Measurements from ENCODE around the gene PTPN14.

The PTPN14 gene

GRCh38 chr1:214378492-214378891, 172.9 kb downstream of the PTPN14 start:
- ChIA-PET CTCF (no interaction called here), POLR2A (no interaction called here)
- DNase-seq (ENCODE audit: extremely low spot score) = no peak
- TF ChIP-seq L3MBTL2 (conservative IDR thresholded peaks at IDR 0.05) (no peak), FOXM1 (IDR thresholded peaks at IDR 0.05; ENCODE audit: borderline replicate concordance) (no peak), SUZ12 (IDR thresholded peaks at IDR 0.05) (no peak), FOXK2 (IDR thresholded peaks at IDR 0.05) (no peak), CTBP1 (IDR thresholded peaks at IDR 0.05; ENCODE audit: borderline replicate concordance) (no peak), NFRKB (IDR thresholded peaks at IDR 0.05) (no peak), ARNT (IDR thresholded peaks at IDR 0.05) (no peak), ELF4 (IDR thresholded peaks at IDR 0.05) (no peak), HDGF (IDR thresholded peaks at IDR 0.05; ENCODE audit: borderline replicate concordance) (no peak), BHLHE40 (IDR thresholded peaks at IDR 0.05; ENCODE audit: borderline replicate concordance) (no peak), TARDBP (IDR thresholded peaks at IDR 0.05) (no peak), LEF1 (IDR thresholded peaks at IDR 0.05; ENCODE audit: borderline replicate concordance) (no peak), ZNF384 (IDR thresholded peaks at IDR 0.05) (no peak), SP1 (IDR thresholded peaks at IDR 0.05) (no peak), FOXA1 (IDR thresholded peaks at IDR 0.05) (no peak)
- TF ChIP-seq, protein P1, sequence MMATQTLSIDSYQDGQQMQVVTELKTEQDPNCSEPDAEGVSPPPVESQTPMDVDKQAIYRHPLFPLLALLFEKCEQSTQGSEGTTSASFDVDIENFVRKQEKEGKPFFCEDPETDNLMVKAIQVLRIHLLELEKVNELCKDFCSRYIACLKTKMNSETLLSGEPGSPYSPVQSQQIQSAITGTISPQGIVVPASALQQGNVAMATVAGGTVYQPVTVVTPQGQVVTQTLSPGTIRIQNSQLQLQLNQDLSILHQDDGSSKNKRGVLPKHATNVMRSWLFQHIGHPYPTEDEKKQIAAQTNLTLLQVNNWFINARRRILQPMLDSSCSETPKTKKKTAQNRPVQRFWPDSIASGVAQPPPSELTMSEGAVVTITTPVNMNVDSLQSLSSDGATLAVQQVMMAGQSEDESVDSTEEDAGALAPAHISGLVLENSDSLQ (IDR thresholded peaks at IDR 0.05) = no peak

DNA sequence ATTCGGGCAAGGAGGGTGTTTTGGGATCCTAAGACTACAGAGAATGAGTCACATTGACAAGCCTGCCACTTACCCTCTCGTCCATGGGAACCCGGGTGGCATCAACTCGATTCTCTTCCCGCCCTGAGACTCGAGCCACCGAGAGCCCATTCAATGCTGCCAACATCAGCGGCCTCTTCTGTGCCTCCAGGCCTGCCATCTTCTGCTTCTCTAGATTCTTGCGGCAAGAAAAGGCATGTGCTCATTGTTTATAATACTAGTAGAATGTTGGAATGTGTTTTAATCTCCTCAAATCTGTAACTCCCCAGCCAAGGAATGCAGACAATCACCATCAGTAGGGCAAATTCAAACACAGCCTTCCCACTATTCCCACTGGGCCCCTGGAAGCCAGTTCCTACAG, 173.5 kb downstream of the PTPN14 start:
- no peak for DNase-seq (ENCODE audit: extremely low spot score)
- no peak for TF ChIP-seq FOXA1 (IDR thresholded peaks at IDR 0.05)
- TF ChIP-seq, protein P1 (IDR thresholded peaks at IDR 0.05) = no peak
- no peak for TF ChIP-seq SUZ12 (IDR thresholded peaks at IDR 0.05)
- no peak for TF ChIP-seq HDGF (IDR thresholded peaks at IDR 0.05; ENCODE audit: borderline replicate concordance)
- no peak for TF ChIP-seq FOXM1 (IDR thresholded peaks at IDR 0.05; ENCODE audit: borderline replicate concordance)
- TF ChIP-seq L3MBTL2 (conservative IDR thresholded peaks at IDR 0.05) = no peak
- TF ChIP-seq NFRKB (IDR thresholded peaks at IDR 0.05) = no peak
- no peak for TF ChIP-seq BHLHE40 (IDR thresholded peaks at IDR 0.05; ENCODE audit: borderline replicate concordance)
- TF ChIP-seq FOXK2 (IDR thresholded peaks at IDR 0.05) = no peak
- CTCF ChIA-PET = no interaction called here
- POLR2A ChIA-PET = no interaction called here

GRCh38 chr1:214377485-214377884, 173.9 kb downstream of the PTPN14 start:
- no peak for DNase-seq (ENCODE audit: extremely low spot score)
- POLR2A ChIA-PET = no interaction called here
- TF ChIP-seq FOXA1 (IDR thresholded peaks at IDR 0.05) = no peak
- no peak for TF ChIP-seq SP1 (IDR thresholded peaks at IDR 0.05)
- CTCF ChIA-PET = no interaction called here

- no peak for DNase-seq (ENCODE audit: extremely low spot score)
- no peak for TF ChIP-seq HDGF (IDR thresholded peaks at IDR 0.05; ENCODE audit: borderline replicate concordance)
- TF ChIP-seq FOXM1 (IDR thresholded peaks at IDR 0.05; ENCODE audit: borderline replicate concordance) = no peak
- no peak for TF ChIP-seq SUZ12 (IDR thresholded peaks at IDR 0.05)
- no peak for TF ChIP-seq FOXA1 (IDR thresholded peaks at IDR 0.05)
- no peak for TF ChIP-seq L3MBTL2 (conservative IDR thresholded peaks at IDR 0.05)
- TF ChIP-seq FOXK2 (IDR thresholded peaks at IDR 0.05) = no peak
- TF ChIP-seq, protein P1 (IDR thresholded peaks at IDR 0.05) = no peak
- TF ChIP-seq ELF4 (IDR thresholded peaks at IDR 0.05) = no peak
- no peak for TF ChIP-seq ARNT (IDR thresholded peaks at IDR 0.05)
- TF ChIP-seq SP1 (IDR thresholded peaks at IDR 0.05) = no peak
- ChIA-PET POLR2A (no interaction called here), CTCF (no interaction called here)
Observed at GRCh38 chr1:214372092-214372491, 179.3 kb downstream of the PTPN14 start.

DNA sequence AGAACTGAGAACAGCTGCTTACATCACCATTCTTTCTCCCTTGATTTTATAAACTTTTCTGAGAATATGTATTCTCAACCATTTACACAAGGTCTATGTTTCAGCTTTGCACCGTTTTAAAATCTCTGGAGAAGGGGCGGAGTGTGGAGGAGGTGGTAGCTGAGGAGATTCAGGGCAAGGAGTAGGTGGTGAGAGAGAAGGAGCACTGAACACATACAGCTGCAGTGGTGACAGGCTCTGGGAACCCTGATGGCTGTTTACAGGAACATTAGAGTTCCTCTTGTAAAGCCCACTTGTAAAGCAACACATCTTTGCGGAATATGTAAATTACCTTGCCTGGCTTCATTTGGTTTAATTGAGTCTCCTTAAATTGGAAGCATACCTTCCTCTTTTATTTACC, 180.8 kb downstream of the PTPN14 start:
- TF ChIP-seq ELF4 (IDR thresholded peaks at IDR 0.05) (no peak), SUZ12 (IDR thresholded peaks at IDR 0.05) (no peak), FOXA1 (IDR thresholded peaks at IDR 0.05) (no peak), BHLHE40 (IDR thresholded peaks at IDR 0.05; ENCODE audit: borderline replicate concordance) (no peak), SP1 (IDR thresholded peaks at IDR 0.05) (no peak)
- TF ChIP-seq, protein P1 (IDR thresholded peaks at IDR 0.05) = no peak
- DNase-seq (ENCODE audit: extremely low spot score) = no peak
- ChIA-PET POLR2A (no interaction called here), CTCF (no interaction called here)

- CTCF ChIA-PET = no interaction called here
- POLR2A ChIA-PET = no interaction called here
- DNase-seq (ENCODE audit: extremely low spot score) = no peak
- TF ChIP-seq ARNT (IDR thresholded peaks at IDR 0.05) = no peak
- no peak for TF ChIP-seq HDGF (IDR thresholded peaks at IDR 0.05; ENCODE audit: borderline replicate concordance)
- no peak for TF ChIP-seq TARDBP (IDR thresholded peaks at IDR 0.05)
- no peak for TF ChIP-seq SUZ12 (IDR thresholded peaks at IDR 0.05)
- no peak for TF ChIP-seq SP1 (IDR thresholded peaks at IDR 0.05)
- no peak for TF ChIP-seq ZNF384 (IDR thresholded peaks at IDR 0.05)
- TF ChIP-seq, protein P1 (IDR thresholded peaks at IDR 0.05) = no peak
- no peak for TF ChIP-seq CTBP1 (IDR thresholded peaks at IDR 0.05; ENCODE audit: borderline replicate concordance)
- no peak for TF ChIP-seq L3MBTL2 (conservative IDR thresholded peaks at IDR 0.05)
- TF ChIP-seq ELF4 (IDR thresholded peaks at IDR 0.05) = no peak
- TF ChIP-seq FOXM1 (IDR thresholded peaks at IDR 0.05; ENCODE audit: borderline replicate concordance) = no peak
- no peak for TF ChIP-seq NFRKB (IDR thresholded peaks at IDR 0.05)
- no peak for TF ChIP-seq FOXK2 (IDR thresholded peaks at IDR 0.05)
- TF ChIP-seq FOXA1 (IDR thresholded peaks at IDR 0.05) = no peak
- no peak for TF ChIP-seq LEF1 (IDR thresholded peaks at IDR 0.05; ENCODE audit: borderline replicate concordance)
- no peak for TF ChIP-seq BHLHE40 (IDR thresholded peaks at IDR 0.05; ENCODE audit: borderline replicate concordance)
Observed at GRCh38 chr1:214369364-214369763, 182.0 kb downstream of the PTPN14 start.
